GM18868 (cell line): Measurements from ENCODE around the gene PPP1R10.
A peak's percentile ranks its signal among the peaks of the same experiment; 100 is the strongest.
"Not testable (repeated sequence)": the region's sequence is repeated elsewhere in the genome, so short reads cannot be mapped to it uniquely, and the experiment has no call there.

Experiments used
- ATAC-seq: cut with Tn5 transposase; IDR thresholded peaks from one replicate; pipeline ENCODE4 v1.9.1; 2021; ENCODE audit warnings: mild to moderate bottlenecking, moderate library complexity; ENCODE audit not compliant: unreplicated experiment

The PPP1R10 gene

GRCh38 chr6:30599625-30600324, 17.3 kb downstream of the PPP1R10 start:
- ATAC-seq = no peak

GRCh38 chr6:30598912-30599624, 18.0 kb downstream of the PPP1R10 start:
- ATAC-seq = no peak

GRCh38 chr6:30597315-30598144, 19.5 kb downstream of the PPP1R10 start:
- ATAC-seq = not testable (repeated sequence)

GRCh38 chr6:30592287-30592686, 24.8 kb downstream of the PPP1R10 start:
- ATAC-seq = no peak

- ATAC-seq = no peak
These were observed 26.0 kb downstream of the PPP1R10 start for GRCh38 chr6:30591008-30591407.

- ATAC-seq = no peak
These were observed 26.5 kb downstream of the PPP1R10 start for GRCh38 chr6:30590509-30590908.

- no peak for ATAC-seq
These were observed 27.2 kb downstream of the PPP1R10 start for GRCh38 chr6:30589754-30590358.

GRCh38 chr6:30583921-30584320, 33.1 kb downstream of the PPP1R10 start:
- ATAC-seq = no peak

GRCh38 chr6:30578051-30578450, 39.0 kb downstream of the PPP1R10 start:
- ATAC-seq = no peak

- ATAC-seq = no peak
These were observed 43.9 kb downstream of the PPP1R10 start for GRCh38 chr6:30573113-30573512.

- ATAC-seq = no peak
These were observed 44.9 kb downstream of the PPP1R10 start for GRCh38 chr6:30572148-30572547.

GRCh38 chr6:30571762-30572082, 45.3 kb downstream of the PPP1R10 start:
- no peak for ATAC-seq

GRCh38 chr6:30571075-30571761, 45.8 kb downstream of the PPP1R10 start, which contains the start of gene ABCF1:
ABCF1 (plus strand) TSS chr6:30571442; CDS start chr6:30571488, 46 bp downstream.
- peak; percentile 92 for ATAC-seq

GRCh38 chr6:30570740-30571074, 46.3 kb downstream of the PPP1R10 start:
- ATAC-seq = peak; percentile 6

- no peak for ATAC-seq
These were observed 46.8 kb downstream of the PPP1R10 start for GRCh38 chr6:30570263-30570662.

- no peak for ATAC-seq
These were observed 48.8 kb downstream of the PPP1R10 start for GRCh38 chr6:30568245-30568644.

GRCh38 chr6:30565772-30566171, 51.3 kb downstream of the PPP1R10 start:
- no peak for ATAC-seq

GRCh38 chr6:30564114-30564513, 52.9 kb downstream of the PPP1R10 start:
- no peak for ATAC-seq

GRCh38 chr6:30562470-30563425, 54.3 kb downstream of the PPP1R10 start:
- no peak for ATAC-seq

GRCh38 chr6:30560930-30561329, 56.1 kb downstream of the PPP1R10 start:
- no peak for ATAC-seq
